PFSK-1 (cell line): ENCODE results near the gene ZNF816.

ENCODE experiments used
- POLR2AphosphoS5 ChIP-seq: IDR thresholded peaks from 2 replicates; pipeline ENCODE4 v1.6.1; 2012; ENCODE audit warnings: low read depth, mild to moderate bottlenecking, control low read depth, low read length, moderate library complexity
- REST ChIP-seq, 2 experiments: IDR thresholded peaks; 2 replicates each; pipeline versions ENCODE4 v1.6.1 to v1.8.0; 2011 to 2012; ENCODE audit warnings: low read depth in 2 of 2, low read length in 2 of 2, control low read depth in 1 of 2, inconsistent platforms in 1 of 2, mild to moderate bottlenecking in 1 of 2, moderate library complexity in 1 of 2; ENCODE audit not compliant: insufficient read depth in 1 of 2
- SIN3A ChIP-seq: IDR thresholded peaks from 2 replicates; pipeline ENCODE4 v1.6.1; 2012; ENCODE audit warnings: mild to moderate bottlenecking, low read length, moderate library complexity, borderline replicate concordance; ENCODE audit not compliant: insufficient read depth
- TAF1 ChIP-seq: IDR thresholded peaks from 2 replicates; pipeline ENCODE4 v1.6.1; 2012; ENCODE audit warnings: low read length, control low read depth, borderline replicate concordance; ENCODE audit not compliant: insufficient read depth

- TF ChIP-seq POLR2AphosphoS5 (no peak), SIN3A (no peak), TAF1 (no peak), REST (IDR thresholded peaks at IDR 0.05; ENCODE audit: insufficient read depth in 1 of 2, low read depth in 2 of 2, low read length in 2 of 2) (no peak)
Measured at GRCh38 chr19:53004242-53004641, 41.6 kb upstream of the ZNF816 start.
